Renal cortical epithelial cell (primary cell): Measurements from ENCODE around the gene IMMP2L. TPM values are rescaled to one million over a fixed set of nuclear protein-coding genes. Genes with fewer than 3 reads are reported as not detected.
"Not testable (repeated sequence)": the region's sequence is repeated elsewhere in the genome, so short reads cannot be mapped to it uniquely, and the experiment has no call there.

Experiments
- DNase-seq: peaks from one replicate; pipeline ENCODE4 v3.0.0-alpha.2; 2011; ENCODE audit warnings: low read depth
- total RNA-seq: library from RNA; depleted of rRNA; stranded (reverse); fragments of >200 nt; gene quantifications from 2 replicates; pipeline ENCODE4 v1.2.3, GENCODE V29; 2014

Gene IMMP2L
- total RNA-seq, 1 donor from 2014 or later = 23.8 TPM

DNA sequence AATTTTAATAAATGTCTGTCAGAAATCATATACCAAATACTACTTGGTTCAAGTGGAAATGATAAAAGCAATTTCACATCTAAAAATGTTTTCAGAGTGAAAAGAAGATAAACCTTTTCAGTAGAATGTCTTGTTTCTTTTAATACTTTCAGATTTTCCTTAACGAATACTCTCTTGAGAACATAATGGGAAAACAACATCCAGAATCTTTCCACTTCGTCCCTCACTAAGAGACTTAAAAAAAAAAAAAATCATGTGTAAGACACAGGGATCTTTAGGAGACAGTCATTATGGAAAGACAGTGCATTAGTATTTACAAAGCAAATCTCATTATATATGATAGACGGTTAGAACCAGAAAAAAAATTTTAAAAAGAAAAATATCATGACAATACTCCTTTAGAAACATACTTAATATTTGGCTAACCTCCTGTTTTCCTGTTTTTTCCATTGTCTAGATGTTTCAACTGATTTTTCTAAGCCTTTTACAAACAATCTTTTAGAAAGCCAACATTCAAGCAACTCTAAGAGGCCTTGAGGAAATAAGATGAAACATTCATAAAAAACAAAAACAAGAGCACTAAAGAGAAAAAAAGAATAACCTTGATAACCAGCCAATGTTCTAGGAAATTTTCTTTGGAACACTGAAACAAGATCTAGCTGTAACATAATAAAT, 811.2 kb downstream of the IMMP2L start:
- no peak for DNase-seq

DNA sequence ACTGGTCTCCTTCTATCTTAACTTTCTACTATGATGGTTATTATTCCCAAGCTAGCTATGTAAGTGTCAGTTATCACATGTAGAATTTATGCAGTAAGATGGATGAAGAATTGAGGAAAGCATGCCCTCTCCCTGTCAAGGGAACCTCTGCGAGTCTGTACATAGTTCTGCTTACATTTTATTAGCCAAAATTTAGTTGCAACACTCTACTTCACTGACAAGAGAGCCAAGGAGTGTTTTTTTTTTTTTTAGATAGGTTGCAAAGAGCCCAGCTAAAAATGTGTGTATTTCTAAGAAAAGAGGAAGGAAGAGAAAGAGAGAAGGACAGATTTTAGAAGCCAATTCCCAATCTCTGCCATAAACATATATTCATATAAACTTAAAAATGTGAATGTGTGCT, 829.1 kb downstream of the IMMP2L start:
- no peak for DNase-seq

DNA sequence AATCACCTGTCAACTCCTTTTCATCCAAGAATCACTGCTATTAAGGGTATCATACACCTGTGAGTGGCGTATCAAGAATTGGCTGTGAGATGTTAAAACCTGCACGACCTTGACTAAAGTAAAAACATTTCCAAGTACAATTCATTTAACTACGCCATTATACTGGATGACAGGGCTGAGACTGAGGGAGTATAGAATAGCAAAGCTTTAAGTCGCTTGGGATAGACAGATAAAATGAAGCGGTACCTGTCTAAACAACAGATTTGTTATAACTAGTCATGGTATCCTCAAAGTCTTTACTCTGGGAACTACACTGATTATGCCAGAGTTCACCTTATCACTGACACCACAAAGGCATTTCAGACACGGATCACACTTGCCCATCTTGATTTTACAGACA, 837.5 kb downstream of the IMMP2L start:
- DNase-seq = no peak

DNA sequence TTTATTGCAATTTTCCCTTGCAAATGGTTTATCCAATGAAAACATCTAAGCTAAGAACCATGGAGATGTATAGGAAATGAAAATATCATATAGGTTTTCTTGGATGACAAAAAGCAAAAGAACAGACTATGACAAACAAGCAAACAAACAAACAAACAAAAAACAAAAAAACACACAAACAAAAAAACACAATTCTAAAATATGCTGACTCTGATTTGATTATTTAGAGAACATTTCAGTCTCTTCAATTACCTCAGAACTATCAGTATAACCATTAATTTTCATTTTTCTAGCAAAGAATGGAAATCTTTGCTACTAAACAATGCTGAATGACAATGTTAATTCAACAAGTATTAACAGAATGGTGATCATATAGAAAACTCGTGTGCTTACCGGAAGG, 840.9 kb downstream of the IMMP2L start:
- no peak for DNase-seq

DNA sequence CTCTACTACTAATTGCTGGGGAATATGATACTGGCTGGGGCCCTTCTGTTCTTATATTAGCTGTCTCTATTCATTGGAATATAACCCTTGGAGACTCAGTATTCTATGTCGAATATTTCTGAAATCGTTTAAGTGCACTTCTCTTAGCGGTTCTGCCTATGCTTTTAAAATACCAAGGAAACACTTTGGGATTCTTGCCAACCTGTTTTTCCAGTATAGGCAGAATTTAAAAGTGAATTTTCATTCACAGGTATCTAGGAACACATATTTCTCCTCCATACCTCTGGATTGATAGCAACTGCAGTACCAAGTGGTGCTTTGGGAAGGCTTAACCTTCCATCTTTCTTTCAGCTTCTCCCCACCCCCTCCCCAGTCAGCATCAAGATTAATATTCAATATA, 841.7 kb downstream of the IMMP2L start:
- no peak for DNase-seq

DNA sequence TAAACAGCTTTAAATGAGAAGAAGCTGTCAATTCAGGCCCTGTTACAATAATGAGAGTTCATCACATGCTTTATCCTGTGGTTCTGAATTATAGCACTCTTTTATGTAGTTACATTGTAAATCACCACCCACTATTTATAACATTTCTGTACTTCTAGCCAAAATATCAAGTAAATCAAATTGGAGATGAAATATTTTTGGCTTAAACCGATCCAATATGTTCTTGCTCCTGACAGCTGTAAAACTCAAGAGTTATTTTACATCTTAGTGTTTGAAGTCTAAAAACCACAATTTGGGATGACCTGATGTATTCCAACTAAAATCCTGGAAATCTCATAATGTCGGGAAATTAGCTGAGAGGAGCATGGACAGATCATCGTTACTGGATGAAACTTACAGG, 842.6 kb downstream of the IMMP2L start:
- no peak for DNase-seq

DNA sequence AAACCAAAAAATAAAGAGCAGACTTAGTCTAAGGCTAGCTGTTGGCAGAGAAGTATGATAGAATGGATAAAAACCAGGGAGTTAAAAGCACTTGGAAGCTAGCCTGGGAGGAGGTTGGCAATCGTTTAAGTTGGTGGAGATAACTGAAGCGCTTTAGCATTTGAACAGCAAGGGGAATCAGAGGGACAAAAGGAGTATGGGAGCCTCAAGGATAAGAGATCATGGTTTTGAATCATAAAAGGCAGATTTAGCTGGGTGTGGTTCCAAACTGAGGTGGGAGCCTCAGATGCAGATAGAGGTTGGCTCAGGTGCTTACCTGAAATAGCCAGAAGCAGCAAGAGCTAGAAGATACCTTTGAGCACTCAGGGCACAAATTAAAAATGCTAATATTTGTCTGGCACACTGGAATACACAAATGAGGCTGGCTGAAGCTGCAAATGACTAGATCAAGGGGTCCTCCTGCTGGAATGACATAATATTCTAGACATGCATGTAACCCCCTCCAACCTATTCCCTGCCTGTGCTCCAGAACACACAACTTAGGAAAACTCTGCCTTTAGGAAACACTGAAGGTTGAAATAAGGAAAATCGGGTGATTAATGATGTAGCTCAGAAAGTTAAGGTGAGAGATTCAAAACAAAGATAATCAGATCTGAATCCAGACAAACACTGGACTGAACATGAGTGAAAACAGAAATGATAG, 843.6 kb downstream of the IMMP2L start:
- no peak for DNase-seq

DNA sequence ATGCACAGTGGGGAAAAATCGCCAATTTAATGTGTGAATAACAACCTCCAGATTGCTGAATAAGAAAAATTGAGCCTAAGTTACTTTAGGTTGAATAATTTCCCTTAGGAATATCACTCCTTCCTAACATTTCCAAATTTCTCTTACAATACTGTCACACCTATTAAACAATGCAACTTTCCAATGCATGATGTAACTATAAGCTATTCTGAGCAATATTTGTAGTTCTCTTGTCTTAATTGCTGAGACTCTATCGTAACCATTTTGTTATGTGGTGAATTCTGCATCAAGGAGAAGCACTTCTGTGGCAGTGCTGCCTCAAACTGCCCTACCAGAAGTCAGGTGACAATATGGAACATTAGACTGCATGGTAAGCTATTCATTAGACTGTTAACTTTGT, 858.1 kb downstream of the IMMP2L start:
- DNase-seq = no peak

DNA sequence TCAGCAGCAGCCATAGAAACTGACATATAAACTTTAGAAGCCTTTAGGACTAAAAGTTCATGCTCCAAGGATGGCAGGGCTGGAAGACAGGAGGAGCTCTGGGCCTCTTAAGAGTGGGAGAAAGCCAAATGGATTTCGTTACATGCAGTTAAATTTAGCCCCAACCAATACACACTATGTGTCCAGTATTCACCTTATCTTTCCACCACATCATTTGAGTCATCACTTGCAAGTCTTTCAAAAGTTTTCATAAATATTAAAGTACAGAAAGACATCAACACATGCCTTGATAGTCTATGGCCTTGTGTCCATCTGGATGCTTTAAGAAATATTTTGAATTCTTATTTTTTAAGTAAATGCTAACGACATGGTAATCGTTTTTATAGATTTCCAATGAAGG, 863.7 kb downstream of the IMMP2L start:
- DNase-seq = no peak

DNA sequence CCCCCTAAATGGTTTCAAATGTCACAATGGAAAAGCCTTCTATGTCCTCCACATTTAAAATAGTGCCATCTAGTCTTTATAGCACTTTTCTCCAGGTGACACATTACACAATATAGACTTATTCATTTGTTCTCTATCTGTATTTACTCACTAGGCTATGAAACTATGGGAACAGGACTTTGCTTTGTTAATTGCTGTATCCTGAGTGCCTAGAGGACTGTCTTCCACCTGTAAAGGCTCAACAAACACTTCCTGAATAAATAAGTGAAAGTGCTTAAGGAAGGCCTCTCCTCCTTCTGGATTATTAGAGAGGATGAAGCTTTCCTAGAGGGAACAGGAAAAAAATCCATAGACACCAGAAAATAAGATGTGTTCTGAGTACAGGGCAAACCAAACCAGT, 868.9 kb downstream of the IMMP2L start:
- DNase-seq = no peak

DNA sequence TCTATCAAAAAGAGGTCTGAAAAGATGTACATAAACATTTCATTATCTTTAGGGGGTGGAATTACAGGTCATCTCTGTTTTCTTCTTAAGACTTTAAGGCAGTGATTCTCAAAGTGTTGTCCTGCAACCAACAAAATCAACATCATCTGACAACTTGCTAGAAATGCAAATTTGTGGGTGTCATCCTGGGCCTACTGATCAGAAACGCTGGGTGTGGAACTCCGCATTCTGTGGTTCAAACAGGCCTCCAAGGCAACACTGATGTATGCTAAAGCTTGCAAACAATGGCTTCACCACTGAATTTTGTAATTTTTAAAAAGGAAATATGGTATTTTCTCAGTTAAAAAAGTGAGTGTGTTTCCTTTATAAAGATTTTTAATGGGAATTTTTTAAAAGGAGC, 873.4 kb downstream of the IMMP2L start:
- no peak for DNase-seq

DNA sequence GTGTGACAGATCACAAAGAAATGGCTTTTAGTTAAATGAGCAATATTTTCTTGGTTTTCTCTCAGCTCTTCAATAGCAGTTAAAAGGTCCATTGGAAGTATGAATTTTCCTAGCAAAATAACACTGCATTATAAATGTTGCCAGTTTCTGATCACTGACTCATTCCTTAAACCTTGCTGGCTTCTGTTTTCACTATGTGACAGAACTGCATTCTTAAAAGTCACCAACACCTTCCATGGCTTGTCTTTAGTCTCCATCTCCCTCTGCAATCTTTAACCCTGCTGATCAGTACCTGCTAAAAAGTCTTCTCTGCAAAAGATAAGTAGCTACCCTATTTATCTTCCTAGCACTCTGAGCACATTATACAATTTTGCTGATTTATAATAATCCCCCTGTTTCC, 876.4 kb downstream of the IMMP2L start:
- no peak for DNase-seq

DNA sequence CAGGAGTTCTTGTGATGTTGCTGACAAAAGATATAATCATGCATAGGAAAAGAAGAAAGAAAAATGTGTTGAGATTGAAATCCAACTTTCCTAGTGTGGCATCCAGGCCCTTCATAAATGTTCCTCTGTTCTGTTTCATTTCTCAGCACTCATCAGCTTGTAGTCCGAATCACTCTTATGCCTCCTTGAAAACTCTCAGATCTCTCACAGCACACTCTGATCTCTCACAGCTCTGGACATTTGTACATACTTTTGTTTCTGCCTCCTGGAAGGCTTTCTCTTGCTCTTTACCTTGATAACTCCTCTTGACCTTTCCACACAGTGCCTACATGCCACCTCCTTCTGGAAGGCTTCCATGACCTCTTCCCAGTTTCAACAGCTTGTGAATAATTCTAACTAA, 880.4 kb downstream of the IMMP2L start:
- DNase-seq = no peak

DNA sequence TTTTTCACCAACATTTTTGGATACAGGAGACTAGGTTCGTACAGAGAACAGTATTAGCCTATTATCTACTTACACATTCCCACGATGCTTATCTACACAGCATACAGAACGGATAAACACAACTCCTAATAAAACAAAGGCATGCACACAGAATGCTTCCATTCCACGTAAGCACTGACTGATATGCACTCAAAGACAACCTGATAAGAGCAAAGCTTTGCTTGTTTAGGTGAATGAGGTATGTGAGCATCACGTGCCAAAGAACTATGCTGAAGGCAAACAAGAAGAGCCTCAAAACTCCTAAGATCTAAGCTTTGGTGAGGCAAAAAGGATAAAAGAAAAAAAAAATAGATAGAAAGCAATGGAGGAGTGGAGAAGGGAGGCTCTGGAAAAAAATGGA, 884.9 kb downstream of the IMMP2L start:
- DNase-seq = no peak

DNA sequence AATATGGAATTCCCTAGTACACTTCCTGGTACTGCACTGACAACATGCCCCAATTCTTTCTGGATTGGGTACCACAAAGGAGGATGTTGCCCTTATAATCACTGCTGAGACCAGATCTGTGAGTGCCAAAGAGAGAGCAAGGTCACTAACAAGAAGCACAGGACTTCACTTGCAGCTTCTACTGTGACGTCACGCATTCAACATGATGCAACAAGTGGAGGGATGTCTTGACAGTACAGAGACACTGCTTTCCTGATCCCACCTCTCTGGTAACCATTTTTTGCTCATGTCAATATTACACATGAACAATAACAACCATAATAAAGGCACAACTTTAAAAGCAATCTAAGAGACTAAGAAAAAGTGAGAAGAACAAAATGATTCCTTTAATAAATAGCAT, 885.5 kb downstream of the IMMP2L start:
- no peak for DNase-seq

DNA sequence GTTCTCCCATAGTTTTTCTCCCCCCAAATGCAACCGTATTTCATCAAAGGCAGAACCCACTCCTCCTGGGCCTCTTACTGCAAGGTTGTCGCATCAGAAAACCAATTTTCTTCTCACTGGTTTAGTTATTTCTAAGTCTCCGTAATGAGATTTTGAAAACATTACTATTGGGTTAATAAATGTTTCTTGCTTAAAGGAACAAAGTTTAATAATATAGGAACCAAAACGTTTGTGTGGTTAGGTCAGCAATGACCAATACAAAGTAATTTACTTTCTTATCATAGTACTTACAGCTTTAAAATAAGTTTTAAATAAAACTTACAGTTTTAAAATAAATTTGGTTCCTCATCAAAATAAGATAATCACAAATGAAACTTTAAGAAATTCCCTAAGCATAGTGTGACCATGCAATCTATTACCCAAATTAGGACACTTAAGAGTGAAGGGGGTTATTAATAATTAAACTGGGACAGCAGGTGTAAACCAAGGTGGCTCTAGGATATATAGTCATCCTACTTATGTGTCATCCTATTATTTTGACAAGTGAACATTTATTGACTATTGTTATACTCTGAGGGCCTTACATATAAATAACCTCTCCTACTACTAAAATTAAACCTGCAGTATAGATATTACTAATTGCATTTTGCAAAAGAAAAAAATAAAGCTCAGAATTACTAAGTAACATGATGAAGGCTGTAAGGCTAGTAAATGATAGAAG, 886.7 kb downstream of the IMMP2L start:
- DNase-seq = no peak

DNA sequence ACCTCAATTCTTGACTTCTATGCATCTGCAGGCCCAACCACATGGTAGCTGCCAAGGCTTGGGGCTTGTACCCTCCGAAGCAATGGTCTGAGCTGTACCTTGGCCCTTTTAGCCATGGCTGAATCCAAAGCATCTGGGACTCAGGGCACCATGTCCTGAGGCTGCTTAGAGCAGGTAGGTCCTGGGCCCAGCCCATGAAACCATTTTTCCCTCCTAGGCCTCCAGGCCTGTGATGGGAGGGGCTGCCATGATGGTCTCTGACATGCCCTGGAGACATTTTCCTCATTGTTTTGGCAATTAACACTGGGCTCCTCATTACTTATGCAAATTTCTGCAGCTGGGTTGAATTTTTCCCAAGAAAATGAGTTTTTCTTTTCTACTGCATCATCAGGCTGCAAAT, 889.1 kb downstream of the IMMP2L start:
- no peak for DNase-seq

DNA sequence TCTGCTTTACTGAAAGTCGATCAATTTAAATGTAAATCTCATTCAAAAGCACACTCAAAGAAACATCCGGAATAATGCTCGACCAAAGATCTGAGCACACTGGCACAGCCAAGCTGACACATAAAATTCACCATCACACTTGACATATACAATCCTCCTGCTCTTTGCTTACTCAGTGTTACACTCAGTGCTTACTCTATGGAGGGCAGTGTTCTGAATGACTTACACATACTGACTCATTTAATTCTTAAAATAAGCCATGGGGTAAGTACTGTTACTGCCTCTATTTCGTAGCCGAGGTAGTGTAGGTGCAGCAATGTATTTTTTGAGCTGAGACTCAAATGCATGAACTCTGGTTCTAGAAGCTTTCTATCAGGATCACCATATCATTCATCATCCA, 892.9 kb downstream of the IMMP2L start:
- no peak for DNase-seq

DNA sequence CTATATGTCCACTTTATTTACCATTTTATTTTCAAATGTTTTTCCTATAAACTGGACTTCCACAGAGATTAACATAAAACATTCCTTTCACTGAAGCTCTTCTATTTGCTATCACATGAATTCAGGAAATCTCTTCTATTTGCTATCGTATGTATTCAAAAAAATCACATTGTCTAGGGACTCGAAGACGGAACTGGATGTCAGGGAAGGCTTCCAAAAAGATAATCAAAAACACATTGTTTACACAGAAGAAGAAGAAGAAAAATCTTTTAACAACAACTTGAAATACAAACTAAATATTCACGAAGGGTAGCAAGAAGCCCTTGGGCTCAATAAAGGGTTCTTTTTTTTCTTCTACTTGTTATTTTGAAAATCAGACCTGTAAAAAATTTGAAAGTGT, 897.5 kb downstream of the IMMP2L start:
- no peak for DNase-seq

DNA sequence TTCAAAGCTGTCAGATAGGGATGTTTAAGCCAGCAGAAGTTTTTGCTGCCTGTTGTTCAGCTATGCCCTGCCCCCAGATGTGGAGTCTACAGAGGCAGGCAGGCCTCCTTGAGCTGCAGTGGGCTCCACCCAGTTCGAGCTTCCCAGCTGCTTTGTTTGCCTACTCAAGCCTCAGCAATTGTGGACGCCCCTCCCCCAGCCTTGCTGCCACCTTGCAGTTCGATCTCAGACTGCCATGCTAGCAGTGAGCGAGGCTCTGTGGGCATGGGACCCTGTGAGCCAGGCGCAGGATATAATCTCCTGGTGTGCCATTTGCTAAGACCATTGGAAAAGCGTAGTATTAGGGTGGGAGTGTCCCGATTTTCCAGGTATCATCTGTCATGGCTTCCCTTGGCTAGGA, 901.7 kb downstream of the IMMP2L start:
- not testable (repeated sequence) for DNase-seq

DNA sequence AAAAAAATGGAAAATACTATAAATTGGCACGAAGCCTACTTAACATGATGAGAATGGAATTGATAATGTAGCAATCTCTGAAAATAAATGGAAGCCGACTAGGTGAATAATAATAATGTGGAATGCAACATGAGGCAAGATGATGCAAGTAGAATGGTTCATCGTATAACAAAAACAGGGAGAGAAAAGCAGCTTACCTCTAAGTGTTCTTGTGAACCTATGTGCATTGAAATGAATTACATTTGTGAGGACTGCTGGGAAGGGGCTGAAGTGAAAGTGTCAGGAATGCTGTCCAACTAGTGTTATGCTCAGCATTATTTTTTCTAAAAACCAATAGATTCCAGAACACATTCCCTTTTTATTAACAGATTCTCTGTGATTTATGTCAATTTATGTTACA, 912.0 kb downstream of the IMMP2L start:
- DNase-seq = no peak

DNA sequence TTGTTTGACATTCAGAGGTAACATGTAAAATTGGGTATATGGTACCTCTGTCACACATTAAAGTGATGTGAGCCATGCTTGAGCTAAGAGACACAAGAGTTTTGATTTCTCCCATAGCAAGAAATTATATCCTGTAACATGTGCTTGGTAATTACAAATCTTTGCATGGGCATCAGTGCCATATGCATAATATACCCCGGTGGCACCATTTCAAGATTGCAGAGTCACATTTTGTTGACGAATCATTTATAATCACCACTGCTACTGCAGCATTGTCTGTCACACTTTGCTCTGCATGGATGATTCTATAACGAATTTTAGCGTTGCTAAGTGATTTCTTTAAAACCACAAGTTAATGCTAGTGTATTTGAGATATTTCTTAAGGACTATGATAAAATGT, 915.0 kb downstream of the IMMP2L start:
- no peak for DNase-seq

DNA sequence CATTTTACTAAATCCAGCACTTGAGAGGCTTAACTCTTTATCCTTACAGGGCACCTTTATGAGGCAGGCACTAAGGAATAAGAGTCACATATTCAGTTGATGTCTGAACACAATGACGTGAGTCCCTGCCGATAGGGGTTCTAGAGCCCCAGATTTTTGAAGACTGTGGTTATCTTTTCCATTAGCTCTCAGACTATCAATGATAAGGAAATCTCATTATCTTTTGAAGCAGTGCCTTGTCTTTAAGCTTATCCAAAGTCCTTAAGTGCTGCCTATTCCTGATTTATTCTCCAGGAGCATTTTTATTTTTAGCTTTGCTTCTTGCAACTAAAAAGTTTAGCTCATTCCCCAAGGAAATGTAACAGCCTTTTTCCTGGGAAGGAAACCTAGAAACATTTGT, 915.5 kb downstream of the IMMP2L start:
- no peak for DNase-seq
